ENCODE measurements around the gene COQ8B.

The COQ8B gene

GRCh38 chr19:40697007-40697406 lies 19.7 kb downstream of the COQ8B start:
- TF ChIP-seq CTCF (IDR thresholded peaks at IDR 0.05), result no peak

GRCh38 chr19:40695881-40696280 lies 20.8 kb downstream of the COQ8B start:
- TF ChIP-seq CTCF (IDR thresholded peaks at IDR 0.05), result no peak

- no peak for TF ChIP-seq CTCF (IDR thresholded peaks at IDR 0.05)
Observed at GRCh38 chr19:40693896-40694295, 22.8 kb downstream of the COQ8B start.

GRCh38 chr19:40693150-40693788 lies 23.4 kb downstream of the COQ8B start:
- TF ChIP-seq CTCF (IDR thresholded peaks at IDR 0.05), result no peak; the same call in 1 of the 2 replicates

GRCh38 chr19:40692212-40692551 lies 24.5 kb downstream of the COQ8B start:
- no peak for TF ChIP-seq CTCF (IDR thresholded peaks at IDR 0.05)

- TF ChIP-seq CTCF (IDR thresholded peaks at IDR 0.05), result no peak
Observed at GRCh38 chr19:40691421-40692211, 25.1 kb downstream of the COQ8B start.

- TF ChIP-seq CTCF (IDR thresholded peaks at IDR 0.05), result no peak
Observed at GRCh38 chr19:40690693-40691420, 25.8 kb downstream of the COQ8B start.

Data from LNCAP (cell line).